Vagina (tissue), 2 donors: ENCODE results near the gene HORMAD2.

Experiments used
- CTCF ChIP-seq, 3 experiments: fragments of 450-650 bp in 2 of 3; fragments of 200-600 bp in 1 of 3; sonication (generic) in 1 of 3; IDR thresholded peaks; one replicate each; pipeline ENCODE4 v1.5.1; 2017 to 2019; ENCODE audit warnings: antibody characterized with exemption in 3 of 3, mild to moderate bottlenecking in 2 of 3, moderate library complexity in 2 of 3
- POLR2A ChIP-seq, 2 donors: fragments of 450-650 bp; IDR thresholded peaks; one replicate each; pipeline ENCODE4 v1.6.1; 2017; ENCODE audit warnings: antibody characterized with exemption in 2 of 2, mild to moderate bottlenecking in 2 of 2, moderate library complexity in 2 of 2

DNA sequence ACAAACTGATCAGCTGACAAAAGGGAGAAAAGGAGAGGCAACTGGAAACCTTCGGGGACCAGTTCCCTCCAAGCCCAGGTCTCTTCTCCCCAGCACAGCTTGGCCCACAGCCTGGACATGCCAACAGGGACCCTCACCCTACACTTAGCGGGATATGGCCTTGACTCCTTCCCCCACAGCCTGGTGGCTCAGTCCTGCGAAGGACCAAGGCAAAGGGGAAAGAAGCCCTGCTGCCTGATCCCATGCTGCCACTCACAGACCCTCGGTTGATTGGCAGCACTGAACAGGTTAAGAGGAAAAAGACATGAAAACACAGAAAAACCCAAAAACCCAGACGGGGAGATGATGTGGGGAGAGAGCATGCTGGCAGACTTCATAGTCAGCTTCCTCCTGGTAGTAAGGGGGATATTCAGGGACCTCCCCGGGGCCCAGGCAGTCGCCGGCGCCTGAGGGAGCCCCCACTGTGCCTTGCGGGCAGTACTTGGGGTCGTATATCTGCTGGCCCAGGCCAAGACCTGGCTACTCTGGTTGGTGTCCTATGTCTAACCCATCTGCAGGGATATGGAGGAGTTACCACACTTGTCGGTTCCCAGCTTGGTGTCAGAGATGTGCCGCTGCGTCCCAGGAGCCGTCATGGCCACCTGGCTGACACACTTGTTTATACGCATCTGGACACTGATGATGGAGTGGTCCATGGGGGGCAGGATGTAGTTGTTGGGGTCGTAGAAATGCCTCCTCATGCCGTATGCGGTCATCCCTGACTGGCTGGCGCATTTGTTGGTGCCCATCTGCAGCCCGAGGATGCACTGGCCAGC is 34.2 kb upstream of the HORMAD2 start:
- TF ChIP-seq CTCF (IDR thresholded peaks at IDR 0.05): no peak
- no peak for TF ChIP-seq POLR2A (IDR thresholded peaks at IDR 0.05)
